ENCODE data around the gene SERTAD1.

The SERTAD1 gene

DNA sequence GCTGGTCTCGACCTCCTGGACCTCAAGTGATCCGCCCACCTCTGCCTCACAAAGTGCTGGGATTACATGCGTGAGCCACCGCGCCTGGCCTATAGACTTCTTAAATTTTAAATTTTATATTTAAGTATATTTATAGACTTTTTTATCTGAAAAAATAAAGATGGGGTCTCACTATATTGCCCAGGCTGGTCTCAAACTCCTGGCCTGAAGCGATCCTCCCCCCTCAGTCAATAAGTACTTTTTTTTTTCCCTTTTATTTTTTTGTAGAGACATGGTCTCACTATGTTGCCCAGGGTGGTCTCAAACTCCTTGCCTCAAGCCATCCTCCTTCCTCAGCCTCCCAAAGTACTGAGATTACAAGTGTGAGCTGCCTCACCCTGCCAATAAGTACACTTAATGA is 1.9 kb downstream of the SERTAD1 start:
- TF ChIP-seq SIN3A (IDR thresholded peaks at IDR 0.05; ENCODE audit: borderline replicate concordance, insufficient read depth, low read length) (no peak), POLR2AphosphoS5 (IDR thresholded peaks at IDR 0.05; ENCODE audit: low read depth, low read length) (no peak), TAF1 (IDR thresholded peaks at IDR 0.05; ENCODE audit: borderline replicate concordance, insufficient read depth, low read length) (no peak), FOXP2 (optimal IDR thresholded peaks at IDR 0.05; ENCODE audit: borderline replicate concordance, extremely low read depth, extremely low read length, insufficient read depth) (no peak)
- TF ChIP-seq, protein P1, sequence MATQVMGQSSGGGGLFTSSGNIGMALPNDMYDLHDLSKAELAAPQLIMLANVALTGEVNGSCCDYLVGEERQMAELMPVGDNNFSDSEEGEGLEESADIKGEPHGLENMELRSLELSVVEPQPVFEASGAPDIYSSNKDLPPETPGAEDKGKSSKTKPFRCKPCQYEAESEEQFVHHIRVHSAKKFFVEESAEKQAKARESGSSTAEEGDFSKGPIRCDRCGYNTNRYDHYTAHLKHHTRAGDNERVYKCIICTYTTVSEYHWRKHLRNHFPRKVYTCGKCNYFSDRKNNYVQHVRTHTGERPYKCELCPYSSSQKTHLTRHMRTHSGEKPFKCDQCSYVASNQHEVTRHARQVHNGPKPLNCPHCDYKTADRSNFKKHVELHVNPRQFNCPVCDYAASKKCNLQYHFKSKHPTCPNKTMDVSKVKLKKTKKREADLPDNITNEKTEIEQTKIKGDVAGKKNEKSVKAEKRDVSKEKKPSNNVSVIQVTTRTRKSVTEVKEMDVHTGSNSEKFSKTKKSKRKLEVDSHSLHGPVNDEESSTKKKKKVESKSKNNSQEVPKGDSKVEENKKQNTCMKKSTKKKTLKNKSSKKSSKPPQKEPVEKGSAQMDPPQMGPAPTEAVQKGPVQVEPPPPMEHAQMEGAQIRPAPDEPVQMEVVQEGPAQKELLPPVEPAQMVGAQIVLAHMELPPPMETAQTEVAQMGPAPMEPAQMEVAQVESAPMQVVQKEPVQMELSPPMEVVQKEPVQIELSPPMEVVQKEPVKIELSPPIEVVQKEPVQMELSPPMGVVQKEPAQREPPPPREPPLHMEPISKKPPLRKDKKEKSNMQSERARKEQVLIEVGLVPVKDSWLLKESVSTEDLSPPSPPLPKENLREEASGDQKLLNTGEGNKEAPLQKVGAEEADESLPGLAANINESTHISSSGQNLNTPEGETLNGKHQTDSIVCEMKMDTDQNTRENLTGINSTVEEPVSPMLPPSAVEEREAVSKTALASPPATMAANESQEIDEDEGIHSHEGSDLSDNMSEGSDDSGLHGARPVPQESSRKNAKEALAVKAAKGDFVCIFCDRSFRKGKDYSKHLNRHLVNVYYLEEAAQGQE (IDR thresholded peaks at IDR 0.05; ENCODE audit: insufficient read depth in 1 of 2, low read depth in 2 of 2, low read length in 2 of 2): no peak

DNA sequence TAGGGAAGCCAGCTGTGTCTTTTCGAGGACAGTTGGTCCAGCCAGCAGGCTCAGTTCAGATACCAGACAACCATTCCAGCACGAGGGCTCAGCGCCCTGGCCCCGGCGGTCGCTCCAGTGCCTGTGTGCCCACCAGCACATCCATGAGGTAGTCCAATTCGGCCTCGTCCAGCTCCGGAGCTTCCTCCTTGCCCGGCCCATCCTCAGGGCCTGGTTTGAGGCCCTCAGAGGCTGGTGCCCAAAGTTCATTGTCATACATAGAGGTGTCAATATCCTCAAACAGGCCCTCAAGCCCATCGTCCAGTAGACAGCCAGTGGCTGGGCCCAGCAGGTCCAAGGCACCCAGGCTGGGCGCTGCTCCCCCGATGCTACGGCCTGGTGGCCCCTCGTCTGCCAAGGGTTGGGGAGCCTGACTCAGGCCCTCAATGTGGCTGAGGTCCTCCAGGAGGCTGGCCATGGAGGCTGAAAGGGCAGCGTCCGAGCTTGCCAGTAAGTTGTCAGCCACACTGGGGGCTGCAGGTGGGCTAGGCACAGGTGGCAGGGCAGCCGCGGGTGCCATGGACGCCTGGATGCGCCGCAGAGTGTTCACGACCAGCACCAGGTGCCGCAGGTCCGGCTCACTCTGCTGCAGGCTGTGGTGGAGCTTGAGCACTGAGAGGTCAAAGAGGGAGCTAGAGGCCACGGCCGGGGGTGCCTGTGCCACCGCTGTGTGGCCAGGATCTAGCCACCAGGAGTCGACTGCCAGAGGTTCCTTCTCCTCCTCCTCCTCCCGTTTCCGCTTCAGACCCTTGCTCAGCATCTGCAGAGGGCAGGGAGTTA is 2.8 kb downstream of the SERTAD1 start:
- TF ChIP-seq TAF1 (IDR thresholded peaks at IDR 0.05; ENCODE audit: borderline replicate concordance, insufficient read depth, low read length) (no peak), FOXP2 (optimal IDR thresholded peaks at IDR 0.05; ENCODE audit: borderline replicate concordance, extremely low read depth, extremely low read length, insufficient read depth) (no peak)

DNA sequence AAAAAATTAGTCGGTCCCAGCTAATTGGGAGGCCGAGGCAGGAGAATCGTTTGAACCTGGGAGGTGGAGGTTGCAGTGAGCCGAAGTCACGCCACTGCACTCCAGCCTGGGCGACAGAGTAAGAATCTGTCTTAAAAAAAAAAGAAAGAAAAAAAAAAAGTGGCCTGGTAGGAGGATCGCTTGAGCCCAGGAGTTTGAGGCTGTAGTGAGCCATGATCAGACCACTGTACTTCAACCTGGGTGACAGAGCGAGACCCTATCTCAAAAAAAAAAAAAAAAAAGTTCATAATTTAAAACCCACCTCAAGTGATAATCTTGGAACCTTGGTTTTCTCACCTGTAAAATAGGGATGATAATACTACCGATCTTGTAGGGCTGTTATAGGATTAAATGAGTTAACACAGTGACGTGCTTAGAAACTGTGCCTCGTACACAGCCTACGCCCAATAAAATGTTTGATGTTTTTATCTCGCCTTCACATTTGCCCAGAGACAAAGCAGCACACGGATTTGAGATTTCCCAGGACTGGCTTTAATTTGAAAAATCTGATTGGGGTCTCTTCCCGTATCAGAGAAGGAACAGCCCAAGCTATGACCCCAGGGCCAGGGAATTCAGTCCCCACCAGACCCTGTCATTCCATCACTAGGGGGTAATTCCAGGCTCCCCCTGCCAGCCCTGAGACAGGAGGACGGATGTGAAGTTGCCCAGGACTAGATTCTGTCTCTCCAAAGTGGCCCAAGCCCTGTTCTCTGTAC is 3.6 kb downstream of the SERTAD1 start:
- no peak for TF ChIP-seq SIN3A (IDR thresholded peaks at IDR 0.05; ENCODE audit: borderline replicate concordance, insufficient read depth, low read length)
- 0 out of 2 replicates have a peak, but pooled peaks have one; percentile 29 for TF ChIP-seq TAF1 (IDR thresholded peaks at IDR 0.05; ENCODE audit: borderline replicate concordance, insufficient read depth, low read length)
- TF ChIP-seq, protein P1 (IDR thresholded peaks at IDR 0.05; ENCODE audit: insufficient read depth in 1 of 2, low read depth in 2 of 2, low read length in 2 of 2): no peak
- TF ChIP-seq POLR2AphosphoS5 (IDR thresholded peaks at IDR 0.05; ENCODE audit: low read depth, low read length): no peak

DNA sequence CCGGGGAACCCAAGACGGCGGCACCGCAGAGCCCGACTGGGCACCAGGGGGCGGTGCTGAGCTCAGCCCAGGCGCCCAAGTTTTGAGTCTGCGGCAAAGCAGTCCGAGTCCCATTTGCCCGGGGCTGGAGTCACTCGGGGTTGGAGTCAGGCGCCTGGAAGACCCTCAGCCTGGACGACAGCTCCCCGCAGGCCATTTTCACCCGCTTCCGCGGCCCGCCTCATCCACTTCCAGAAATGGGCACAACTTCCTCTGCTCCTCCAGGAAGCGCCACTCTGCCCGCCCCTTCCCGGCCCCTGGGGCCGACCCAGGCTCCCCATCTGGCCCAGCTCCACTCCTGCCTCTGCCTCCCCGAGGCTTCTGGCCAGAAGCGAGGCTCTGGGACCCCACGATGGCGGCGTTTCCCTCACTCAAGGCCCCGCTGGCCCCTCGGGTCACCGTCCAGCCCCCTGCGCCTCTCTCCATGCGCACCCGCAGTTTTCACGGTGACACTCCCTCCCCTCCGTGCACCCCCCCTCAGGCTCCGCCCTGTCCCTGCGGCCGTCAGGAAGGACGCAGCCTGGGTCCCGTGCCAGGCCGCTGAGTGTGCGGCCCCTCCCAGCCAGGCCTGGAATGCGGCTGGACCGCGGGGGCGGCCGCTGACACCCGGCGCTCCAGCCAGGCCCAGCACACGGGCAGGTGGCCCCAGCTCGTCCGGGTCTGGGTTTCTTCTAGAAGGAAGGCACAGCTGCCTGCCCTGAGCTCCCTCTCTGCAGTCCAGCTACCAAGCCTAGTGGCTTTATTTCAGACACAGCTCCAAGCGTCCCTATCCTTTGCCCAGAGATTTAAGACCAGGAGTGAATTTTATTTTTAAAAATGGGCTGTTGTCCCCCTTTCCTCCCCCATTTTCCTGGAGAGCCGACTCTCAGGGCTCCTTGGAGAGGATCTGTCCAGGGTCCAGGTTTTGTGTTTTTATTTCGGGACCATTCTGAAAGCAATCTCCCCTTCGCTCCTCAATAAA is 4.7 kb downstream of the SERTAD1 start:
- TF ChIP-seq POLR2AphosphoS5 (IDR thresholded peaks at IDR 0.05; ENCODE audit: low read depth, low read length): peak; percentile 83
- TF ChIP-seq FOXP2 (optimal IDR thresholded peaks at IDR 0.05; ENCODE audit: borderline replicate concordance, extremely low read depth, extremely low read length, insufficient read depth): peak; percentile 97
- TF ChIP-seq TAF1 (IDR thresholded peaks at IDR 0.05; ENCODE audit: borderline replicate concordance, insufficient read depth, low read length): no peak
- TF ChIP-seq, protein P1 (IDR thresholded peaks at IDR 0.05; ENCODE audit: insufficient read depth in 1 of 2, low read depth in 2 of 2, low read length in 2 of 2): 0 out of 4 replicates have a peak, but pooled peaks of 1 of the 2 experiments have one; percentile 12
- no peak; the same call in 1 of the 2 replicates for TF ChIP-seq SIN3A (IDR thresholded peaks at IDR 0.05; ENCODE audit: borderline replicate concordance, insufficient read depth, low read length)

DNA sequence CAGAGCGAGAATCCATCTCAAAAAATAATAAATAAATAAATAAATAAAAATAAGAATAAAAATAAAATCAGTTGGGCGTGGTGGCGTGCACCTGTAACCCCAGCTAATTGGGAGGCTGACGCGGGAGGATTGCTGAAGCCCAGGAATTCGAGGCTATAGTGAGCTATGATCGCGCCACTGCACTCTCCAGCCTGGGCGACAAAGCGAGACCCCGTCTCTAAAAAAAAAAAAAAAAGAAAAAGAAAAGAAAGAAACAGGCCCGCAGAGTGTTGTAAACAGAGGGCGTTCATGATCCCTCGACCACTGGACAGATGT is 5.4 kb downstream of the SERTAD1 start:
- TF ChIP-seq FOXP2 (optimal IDR thresholded peaks at IDR 0.05; ENCODE audit: borderline replicate concordance, extremely low read depth, extremely low read length, insufficient read depth) (no peak), POLR2AphosphoS5 (IDR thresholded peaks at IDR 0.05; ENCODE audit: low read depth, low read length) (no peak), SIN3A (IDR thresholded peaks at IDR 0.05; ENCODE audit: borderline replicate concordance, insufficient read depth, low read length) (no peak), TAF1 (IDR thresholded peaks at IDR 0.05; ENCODE audit: borderline replicate concordance, insufficient read depth, low read length) (no peak)
- TF ChIP-seq, protein P1 (IDR thresholded peaks at IDR 0.05; ENCODE audit: insufficient read depth in 1 of 2, low read depth in 2 of 2, low read length in 2 of 2): no peak

Data from PFSK-1 (cell line).